K562 (cell line): ENCODE data around the gene SURF6. TPM values are rescaled to one million over a fixed set of nuclear protein-coding genes. Genes with fewer than 3 reads are reported as not detected.

Source experiments
- CTCFL ChIP-seq: IDR thresholded peaks from 2 replicates; pipeline ENCODE4 v1.6.1; 2011; ENCODE audit warnings: borderline replicate concordance, low read depth, mild to moderate bottlenecking, moderate library complexity, low read length; ENCODE audit not compliant: insufficient read depth, poor library complexity, severe bottlenecking
- DMBX1 ChIP-seq: fragments of 250-450 bp; sonication (Bioruptor Pico); IDR thresholded peaks from 2 replicates; pipeline ENCODE4 v1.8.0; 2022; ENCODE audit warnings: inconsistent platforms, mild to moderate bottlenecking, moderate library complexity, borderline replicate concordance
- HIVEP1 ChIP-seq: fragments of 250-450 bp; sonication (Bioruptor Pico); IDR thresholded peaks from 2 replicates; pipeline ENCODE4 v1.4.0; 2020; ENCODE audit warnings: mild to moderate bottlenecking
- IFI16 ChIP-seq: fragments of 250-450 bp; sonication (Bioruptor Pico); IDR thresholded peaks from 2 replicates; pipeline ENCODE4 v2.1.2; 2022; ENCODE audit warnings: mild to moderate bottlenecking, inconsistent platforms
- POLR2A ChIP-seq: fragments of 450-650 bp; conservative IDR thresholded peaks from 2 replicates; pipeline ENCODE4 v1.6.1; 2016
- RAD21 ChIP-seq, 2 experiments: fragments of 250-450 bp in 1 of 2; fragments of 450-650 bp in 1 of 2; sonication (Bioruptor Pico) in 1 of 2; formaldehyde crosslinking in 1 of 2; IDR thresholded peaks in 1 of 2; conservative IDR thresholded peaks in 1 of 2; 2 replicates each; pipeline versions ENCODE4 v1.4.0 to v1.8.0; 2020 to 2022; ENCODE audit warnings: mild to moderate bottlenecking in 2 of 2, moderate library complexity in 1 of 2
- TEAD4 ChIP-seq, 2 experiments: sonication (generic) in 1 of 2; formaldehyde crosslinking in 1 of 2; IDR thresholded peaks; 2 replicates each; pipeline versions ENCODE4 v1.6.1 to v1.8.0; 2012 to 2022; ENCODE audit warnings: borderline replicate concordance in 1 of 2, inconsistent platforms in 1 of 2, low read length in 1 of 2, mild to moderate bottlenecking in 1 of 2, missing genetic modification reagents in 1 of 2
- ZBTB40 ChIP-seq, 2 experiments: fragments of 450-650 bp in 1 of 2; sonication (generic) in 1 of 2; formaldehyde crosslinking in 1 of 2; IDR thresholded peaks; 2 replicates each; pipeline versions ENCODE4 v1.7.1 to v1.9.0; 2016 to 2022; ENCODE audit warnings: inconsistent platforms in 1 of 2, mild to moderate bottlenecking in 1 of 2, missing genetic modification reagents in 1 of 2
- ZNF507 ChIP-seq: conservative IDR thresholded peaks from 2 replicates; pipeline ENCODE4 v1.6.1; 2017; ENCODE audit warnings: missing genetic modification characterization, missing compliant biosample characterization
- ZNF511 ChIP-seq: sonication (generic); formaldehyde crosslinking; IDR thresholded peaks from 2 replicates; pipeline ENCODE4 v1.8.0; 2022; ENCODE audit warnings: mild to moderate bottlenecking, missing genetic modification reagents
- ZNF512 ChIP-seq: IDR thresholded peaks from 2 replicates; pipeline ENCODE4 v1.6.1; 2016; ENCODE audit warnings: missing genetic modification characterization, missing compliant biosample characterization
- polyA plus RNA-seq, 8 experiments: library from polyadenylated mRNA; depleted of rRNA in 4 of 8; stranded (reverse) in 5 of 8; unstranded in 3 of 8; fragments of >200 nt; fragmentation: Nextera tagmentation in 2 of 8; fragmentation: Illumina TruSeq in 1 of 8; extraction: Ambion mirVana in 2 of 8; extraction: Trizol in 1 of 8; gene quantifications; 2 replicates each; pipeline versions ENCODE4 v1.2.1 to v1.2.3, GENCODE V29; 2011 to 2014; ENCODE audit warnings: inconsistent platforms in 1 of 8, missing spikeins in 1 of 8
- total RNA-seq, 7 experiments: library from RNA; depleted of rRNA in 6 of 7; stranded (reverse); fragments of >200 nt in 6 of 7; fragmentation: Illumina TruSeq in 2 of 7; extraction: Trizol in 2 of 7; gene quantifications; 2 replicates each; pipeline versions ENCODE4 v1.2.1 to v1.2.3, GENCODE V29; 2011 to 2021; ENCODE audit warnings: low replicate concordance in 1 of 7
- TF ChIP-seq, protein P1 (sequence below): fragments of 450-650 bp; conservative IDR thresholded peaks from 2 replicates; pipeline ENCODE4 v1.6.1; 2016; ENCODE audit warnings: missing genetic modification characterization, low read depth, mild to moderate bottlenecking, control low read depth, missing compliant biosample characterization

SURF6 gene
- total and polyA plus RNA-seq, 9 of the 15 experiments (the other 6 are each of a cell fraction or from before 2014, with no cell fraction given), result 1.4 to 68.3 (median 14.7) TPM

GRCh38 chr9:133315997-133316396, 20.0 kb downstream of the SURF6 start (continued):
- TF ChIP-seq ZBTB40 (IDR thresholded peaks at IDR 0.05) (no peak), ZBTB40 (CRISPR knock-in tag; IDR thresholded peaks at IDR 0.05) (no peak), HIVEP1 (CRISPR knock-in tag) (no peak), IFI16 (no peak), TEAD4 (IDR thresholded peaks at IDR 0.05; ENCODE audit: low read length) (no peak), TEAD4 (CRISPR knock-in tag; IDR thresholded peaks at IDR 0.05; ENCODE audit: borderline replicate concordance) (no peak), ZNF507 (no peak), ZNF511 (CRISPR knock-in tag) (no peak), RAD21 (CRISPR knock-in tag; conservative IDR thresholded peaks at IDR 0.05 in 1 of 2, IDR thresholded peaks at IDR 0.05 in 1 of 2) (no peak), CTCFL (no peak), DMBX1 (CRISPR knock-in tag) (no peak), POLR2A (no peak), ZNF512 (no peak)
- TF ChIP-seq, protein P1, sequence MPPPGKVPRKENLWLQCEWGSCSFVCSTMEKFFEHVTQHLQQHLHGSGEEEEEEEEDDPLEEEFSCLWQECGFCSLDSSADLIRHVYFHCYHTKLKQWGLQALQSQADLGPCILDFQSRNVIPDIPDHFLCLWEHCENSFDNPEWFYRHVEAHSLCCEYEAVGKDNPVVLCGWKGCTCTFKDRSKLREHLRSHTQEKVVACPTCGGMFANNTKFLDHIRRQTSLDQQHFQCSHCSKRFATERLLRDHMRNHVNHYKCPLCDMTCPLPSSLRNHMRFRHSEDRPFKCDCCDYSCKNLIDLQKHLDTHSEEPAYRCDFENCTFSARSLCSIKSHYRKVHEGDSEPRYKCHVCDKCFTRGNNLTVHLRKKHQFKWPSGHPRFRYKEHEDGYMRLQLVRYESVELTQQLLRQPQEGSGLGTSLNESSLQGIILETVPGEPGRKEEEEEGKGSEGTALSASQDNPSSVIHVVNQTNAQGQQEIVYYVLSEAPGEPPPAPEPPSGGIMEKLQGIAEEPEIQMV (tag), result no peak
